ENCODE results near the gene HYLS1.

GRCh38 chr11:125950178-125950490, 62.7 kb downstream of the HYLS1 start:
- TF ChIP-seq POLR2AphosphoS5 (IDR thresholded peaks at IDR 0.05; ENCODE audit: borderline replicate concordance, low read depth, low read length) (no peak), EZH2 (IDR thresholded peaks at IDR 0.05) (no peak), FOXP2 (optimal IDR thresholded peaks at IDR 0.05; ENCODE audit: control extremely low read depth, extremely low read length, insufficient read depth) (no peak)
